A673 (cell line): Measurements from ENCODE around the gene SNRPB. TPM values are rescaled to one million over a fixed set of nuclear protein-coding genes. Genes with fewer than 3 reads are reported as not detected.

ENCODE experiments used
- BruUV-seq: library from RNA; stranded (reverse); fragments of 400-500 nt; replicated peaks from 2 replicates; lab custom pipeline; 2021; lab: Mats Ljungman, UMichigan
- CTCF ChIA-PET: fragments of 300-600 bp; sonication (Branson Sonifier 250); formaldehyde crosslinking; loops from one replicate; lab custom pipeline; 2022; ENCODE audit warnings: antibody characterized with exemption; lab: Charles Lee
- POLR2A ChIA-PET: fragments of 300-600 bp; sonication (Branson Sonifier 250); formaldehyde crosslinking; loops from one replicate; lab custom pipeline; 2022; ENCODE audit warnings: antibody characterized with exemption; ENCODE audit not compliant: low non-redundant PET; lab: Charles Lee
- DNase-seq: peaks from one replicate; pipeline ENCODE4 v3.0.0-alpha.2; 2015; ENCODE audit warnings: low spot score
- H3K27ac ChIP-seq: fragments of 200-600 bp; sonication (generic); 2 replicates; pipeline ENCODE4 v1.5.1; 2016; ENCODE audit warnings: mixed run types, low read depth, mild to moderate bottlenecking, mixed read lengths, antibody characterized with exemption, low read length; ENCODE audit not compliant: poor library complexity, severe bottlenecking
- H3K27me3 ChIP-seq: fragments of 200-600 bp; sonication (generic); replicated peaks from 2 replicates; pipeline ENCODE4 v1.6.1; 2017; ENCODE audit warnings: mixed run types, low read depth, mild to moderate bottlenecking, mixed read lengths, antibody characterized with exemption, low read length; ENCODE audit not compliant: insufficient read depth, poor library complexity
- H3K36me3 ChIP-seq: fragments of 200-600 bp; sonication (generic); 2 replicates; pipeline ENCODE4 v1.6.1; 2016; ENCODE audit warnings: mixed run types, mild to moderate bottlenecking, mixed read lengths, antibody characterized with exemption, low read length; ENCODE audit not compliant: insufficient read depth, poor library complexity, severe bottlenecking
- H3K4me1 ChIP-seq: fragments of 200-600 bp; sonication (generic); 2 replicates; pipeline ENCODE4 v1.6.1; 2017; ENCODE audit warnings: mixed run types, mild to moderate bottlenecking, mixed read lengths, antibody characterized with exemption, low read length; ENCODE audit not compliant: insufficient read depth, poor library complexity, severe bottlenecking
- H3K4me3 ChIP-seq: fragments of 200-600 bp; sonication (generic); 2 replicates; pipeline ENCODE4 v1.5.1; 2016; ENCODE audit warnings: low read depth, mixed run types, mild to moderate bottlenecking, mixed read lengths, low read length; ENCODE audit not compliant: poor library complexity, severe bottlenecking
- H3K9me3 ChIP-seq: fragments of 200-600 bp; sonication (generic); 2 replicates; pipeline ENCODE4 v1.6.1; 2016; ENCODE audit warnings: mixed run types, low read depth, mild to moderate bottlenecking, mixed read lengths, antibody characterized with exemption, low read length; ENCODE audit not compliant: poor library complexity, severe bottlenecking
- EZH2 ChIP-seq: fragments of 200-600 bp; sonication (generic); IDR thresholded peaks from 2 replicates; pipeline ENCODE4 v1.6.1; 2017; ENCODE audit warnings: borderline replicate concordance, low read depth, mild to moderate bottlenecking, mixed read lengths, antibody characterized with exemption, low read length; ENCODE audit not compliant: poor library complexity, severe bottlenecking
- intact Hi-C: fragments of 100-400 bp; cut with micrococcal nuclease; formaldehyde crosslinking; loops from one replicate; pipeline ENCODE4 v1.10.0; 2022; ENCODE audit not compliant: unreplicated experiment
- total RNA-seq: library from RNA; stranded (reverse); gene quantifications from 2 replicates; pipeline ENCODE4 v1.2.3, GENCODE V29; 2021
- TF ChIP-seq, protein P1 (sequence below): fragments of 300-800, 200-600 bp; sonication (generic); conservative IDR thresholded peaks from 2 replicates; pipeline ENCODE4 v1.5.1; 2017; ENCODE audit warnings: low read depth, mild to moderate bottlenecking, antibody characterized with exemption, low read length, moderate library complexity, mixed read lengths

The SNRPB gene
- total RNA-seq, 1 experiment from 2014 or later = 522 TPM

DNA sequence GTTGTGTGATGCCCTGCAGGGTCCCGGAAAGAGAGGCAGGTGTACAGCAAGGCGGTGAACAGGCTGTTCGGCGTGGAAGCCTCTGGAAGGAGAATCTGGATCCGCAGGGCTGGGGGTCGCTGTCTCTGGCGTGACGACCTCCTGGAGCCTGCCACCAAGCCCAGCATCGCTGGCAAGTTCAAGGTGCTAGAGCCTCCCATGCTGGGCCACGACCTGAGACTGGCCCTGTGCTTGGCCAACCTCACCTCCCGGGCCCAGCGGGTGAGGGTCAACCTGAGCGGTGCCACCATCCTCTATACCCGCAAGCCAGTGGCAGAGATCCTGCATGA lies 53.4 kb downstream of the SNRPB start:
- intact Hi-C loops = no loop called here
- CTCF ChIA-PET = no interaction called here
- H3K9me3 ChIP-seq = no peaks in the 10 kb centered on the region
- no peaks in the 10 kb centered on the region for H3K4me1 ChIP-seq
- POLR2A ChIA-PET = no interaction called here
- H3K27me3 ChIP-seq = no peaks in the 10 kb centered on the region
- no peak overlapping the region for H3K27ac ChIP-seq
- H3K36me3 ChIP-seq = no peaks in the 10 kb centered on the region
- no peak for TF ChIP-seq EZH2
- TF ChIP-seq, protein P1, sequence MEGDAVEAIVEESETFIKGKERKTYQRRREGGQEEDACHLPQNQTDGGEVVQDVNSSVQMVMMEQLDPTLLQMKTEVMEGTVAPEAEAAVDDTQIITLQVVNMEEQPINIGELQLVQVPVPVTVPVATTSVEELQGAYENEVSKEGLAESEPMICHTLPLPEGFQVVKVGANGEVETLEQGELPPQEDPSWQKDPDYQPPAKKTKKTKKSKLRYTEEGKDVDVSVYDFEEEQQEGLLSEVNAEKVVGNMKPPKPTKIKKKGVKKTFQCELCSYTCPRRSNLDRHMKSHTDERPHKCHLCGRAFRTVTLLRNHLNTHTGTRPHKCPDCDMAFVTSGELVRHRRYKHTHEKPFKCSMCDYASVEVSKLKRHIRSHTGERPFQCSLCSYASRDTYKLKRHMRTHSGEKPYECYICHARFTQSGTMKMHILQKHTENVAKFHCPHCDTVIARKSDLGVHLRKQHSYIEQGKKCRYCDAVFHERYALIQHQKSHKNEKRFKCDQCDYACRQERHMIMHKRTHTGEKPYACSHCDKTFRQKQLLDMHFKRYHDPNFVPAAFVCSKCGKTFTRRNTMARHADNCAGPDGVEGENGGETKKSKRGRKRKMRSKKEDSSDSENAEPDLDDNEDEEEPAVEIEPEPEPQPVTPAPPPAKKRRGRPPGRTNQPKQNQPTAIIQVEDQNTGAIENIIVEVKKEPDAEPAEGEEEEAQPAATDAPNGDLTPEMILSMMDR = no peak
- DNase-seq = no peak
- H3K4me3 ChIP-seq = no peak overlapping the region
- BruUV-seq = no TSS peak

DNA sequence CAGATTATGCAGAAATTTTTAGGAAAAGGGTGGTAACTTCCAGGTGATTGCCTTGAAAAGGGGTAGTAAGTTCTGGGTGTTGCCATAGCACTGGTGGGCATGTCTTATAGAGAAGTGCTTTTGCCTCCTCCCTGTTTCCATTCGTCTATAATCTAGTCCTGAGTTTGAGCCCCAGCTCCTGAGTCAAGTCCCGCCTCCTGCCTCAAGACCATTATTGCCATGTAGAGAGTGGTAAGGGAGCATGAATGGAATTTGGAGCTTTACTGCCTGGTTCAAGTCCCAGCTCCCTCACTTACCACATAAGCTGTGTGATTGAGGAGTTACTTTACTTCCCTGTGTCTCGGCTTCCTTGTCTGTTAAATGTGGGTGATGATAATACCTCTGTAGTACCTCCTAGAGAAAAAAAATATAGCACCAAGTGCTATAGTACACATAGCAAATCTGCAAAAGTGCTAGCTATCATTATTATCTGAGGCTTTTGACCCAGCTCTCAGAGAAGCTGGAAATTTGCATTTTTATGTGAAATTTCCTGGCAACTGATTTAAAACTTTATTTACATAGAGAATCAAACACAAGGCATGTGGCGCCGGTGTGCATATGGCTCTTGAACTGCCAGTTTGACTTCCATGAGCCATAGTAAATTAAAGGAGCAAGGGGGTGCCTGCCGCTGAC lies 53.9 kb downstream of the SNRPB start:
- Histone ChIP-seq H3K27me3 (no peaks in the 10 kb centered on the region), H3K4me3 (no peak overlapping the region), H3K9me3 (no peaks in the 10 kb centered on the region), H3K36me3 (no peaks in the 10 kb centered on the region), H3K4me1 (no peaks in the 10 kb centered on the region), H3K27ac (no peak overlapping the region)
- ChIA-PET POLR2A (no interaction called here), CTCF (no interaction called here)
- intact Hi-C loops = no loop called here
- no peak for DNase-seq
- no TSS peak for BruUV-seq
- TF ChIP-seq, protein P1 = no peak
- no peak for TF ChIP-seq EZH2

Other genes starting within 250 kb of the SNRPB start
- 0.11 TPM in 1 of 2 replicates, not detected in the other for gene TGM3, start 174.8 kb downstream of the SNRPB start, total RNA-seq
- gene TGM6, start 89.9 kb downstream of the SNRPB start, total RNA-seq = not detected in 2 replicates
- gene ZNF343, start 38.1 kb upstream of the SNRPB start, total RNA-seq = 13.8 and 16.2 TPM in 2 replicates
- gene TMC2, start 65.8 kb upstream of the SNRPB start, total RNA-seq = not detected in 2 replicates
- gene NOP56, start 181.8 kb upstream of the SNRPB start, total RNA-seq = 607 and 704 TPM in 2 replicates
- gene IDH3B, start 193.4 kb upstream of the SNRPB start, total RNA-seq = 135 and 146 TPM in 2 replicates
- gene EBF4, start 222.0 kb upstream of the SNRPB start, total RNA-seq = 0.52 and 1.2 TPM in 2 replicates